Ecto neural progenitor cell (in vitro differentiated cells): ENCODE data around the gene VAMP3.

Experiments used
- DNase-seq: peaks from one replicate; pipeline ENCODE4 v3.0.0-alpha.2; 2018; ENCODE audit warnings: low spot score

The VAMP3 gene

GRCh38 chr1:7813677-7814373 is 42.7 kb downstream of the VAMP3 start:
- no peak for DNase-seq

GRCh38 chr1:7821282-7821681 is 50.2 kb downstream of the VAMP3 start:
- DNase-seq = no peak

DNA sequence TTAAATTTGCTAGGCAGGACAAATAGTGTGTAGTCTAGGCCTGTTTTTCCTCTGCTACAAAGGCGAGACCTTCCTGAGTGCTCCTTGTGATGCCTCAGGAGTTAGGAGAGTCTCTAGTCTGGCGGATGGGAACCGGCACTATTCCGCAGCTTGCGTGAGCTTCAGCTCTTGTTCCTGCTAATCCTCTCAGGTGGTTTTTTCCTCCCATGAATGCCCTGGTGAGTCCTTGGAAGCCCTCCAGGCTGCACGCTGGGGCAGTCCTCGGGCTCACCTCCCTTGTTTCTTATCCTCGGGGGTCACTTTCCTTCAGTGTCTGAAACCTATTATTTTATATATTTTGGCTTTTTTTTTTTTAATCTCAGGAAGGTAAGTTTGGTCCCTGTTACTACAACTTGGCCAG is 53.6 kb downstream of the VAMP3 start:
- no peak for DNase-seq

- no peak for DNase-seq
These were observed 55.3 kb downstream of the VAMP3 start for GRCh38 chr1:7826363-7826762.

DNA sequence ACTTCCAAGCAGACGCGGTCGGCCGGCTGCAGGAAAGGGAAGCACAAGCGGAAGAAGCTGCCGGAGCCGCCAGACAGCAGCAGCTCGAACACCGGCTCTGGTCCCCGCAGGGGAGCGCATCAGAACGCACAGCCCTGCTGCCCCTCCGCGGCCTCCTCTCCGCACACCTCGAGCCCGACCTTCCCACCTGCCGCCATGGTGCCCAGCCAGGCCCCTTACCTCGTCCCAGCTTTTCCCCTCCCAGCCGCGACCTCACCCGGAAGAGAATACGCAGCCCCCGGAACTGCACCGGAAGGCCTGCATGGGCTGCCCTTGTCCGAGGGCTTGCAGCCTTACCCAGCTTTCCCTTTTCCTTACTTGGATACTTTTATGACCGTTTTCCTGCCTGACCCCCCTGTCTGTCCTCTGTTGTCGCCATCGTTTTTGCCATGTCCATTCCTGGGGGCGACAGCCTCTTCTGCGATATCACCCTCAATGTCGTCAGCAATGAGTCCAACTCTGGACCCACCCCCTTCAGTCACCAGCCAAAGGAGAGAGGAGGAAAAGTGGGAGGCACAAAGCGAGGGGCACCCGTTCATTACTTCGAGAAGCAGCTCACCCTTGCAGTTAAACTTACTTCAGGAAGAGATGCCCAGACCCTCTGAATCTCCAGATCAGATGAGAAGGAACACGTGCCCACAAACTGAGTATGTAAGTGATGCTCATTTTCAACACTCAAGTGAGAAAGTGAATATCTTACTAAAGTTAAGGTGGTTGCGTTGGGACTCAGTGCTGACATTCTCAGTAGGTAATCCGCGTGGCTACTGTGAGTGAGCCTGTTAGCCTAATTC is 56.2 kb downstream of the VAMP3 start:
- no peak for DNase-seq
